NCI-H82 treated with DMSO at 0.1 percent for 48 hours (cell line): ENCODE data around the gene SCAMP5.

Source experiments
- DNase-seq: peaks from one replicate; lab custom pipeline; 2025; ENCODE audit not compliant: unreplicated experiment; lab: John Stamatoyannopoulos, UW

Gene SCAMP5

GRCh38 chr15:75044258-75044878, 49.0 kb downstream of the SCAMP5 start:
- no peak for DNase-seq

DNA sequence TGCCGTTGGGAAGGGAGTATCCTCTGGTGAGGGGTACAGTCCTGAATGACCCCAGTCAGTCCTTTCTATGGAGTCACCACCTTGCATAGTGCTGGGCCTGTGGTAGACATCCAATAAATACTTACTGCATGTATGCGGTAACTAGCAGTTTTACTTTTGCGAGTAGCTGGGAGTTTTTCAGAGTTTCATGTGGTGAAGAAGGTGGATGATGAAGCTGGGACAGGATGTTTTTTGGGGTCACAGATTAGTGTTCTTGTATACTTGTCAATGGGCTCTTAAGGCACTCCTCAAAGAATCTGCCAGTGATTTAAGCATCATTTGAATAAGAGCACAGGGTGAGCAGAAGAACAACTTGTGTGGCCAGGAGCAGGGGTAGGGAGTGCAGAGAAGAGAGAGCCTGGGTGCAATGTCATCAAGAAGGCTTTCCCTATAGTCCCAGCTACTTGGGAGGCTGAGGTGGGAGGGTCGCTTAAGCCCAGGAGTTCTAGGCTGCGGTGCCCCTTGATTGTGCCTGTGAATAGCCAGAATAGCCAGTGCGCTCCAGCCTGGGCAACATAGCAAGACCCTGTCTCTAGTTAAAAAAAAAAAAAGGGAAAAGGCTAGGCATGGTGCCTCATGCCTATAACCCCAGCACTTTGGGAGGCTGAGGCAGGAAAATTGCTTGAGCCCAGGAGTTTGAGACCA, 50.1 kb downstream of the SCAMP5 start:
- no peak for DNase-seq

DNA sequence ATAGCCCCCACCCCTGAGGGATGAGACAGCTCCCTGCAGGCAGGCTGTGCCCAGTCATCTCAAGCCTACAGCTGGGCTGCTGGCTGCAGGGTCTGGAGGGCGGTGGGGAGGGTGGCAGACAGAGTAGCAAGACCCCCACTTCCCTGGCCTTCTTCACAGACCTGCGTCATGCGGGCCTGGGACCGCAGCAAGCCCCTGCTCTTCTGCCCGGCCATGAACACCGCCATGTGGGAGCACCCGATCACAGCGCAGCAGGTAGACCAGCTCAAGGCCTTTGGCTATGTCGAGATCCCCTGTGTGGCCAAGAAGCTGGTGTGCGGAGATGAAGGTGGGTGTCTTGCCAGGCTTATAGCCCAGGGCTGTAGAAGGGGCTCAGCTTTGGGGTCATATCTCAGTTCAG, 53.0 kb downstream of the SCAMP5 start:
- no peak for DNase-seq

DNA sequence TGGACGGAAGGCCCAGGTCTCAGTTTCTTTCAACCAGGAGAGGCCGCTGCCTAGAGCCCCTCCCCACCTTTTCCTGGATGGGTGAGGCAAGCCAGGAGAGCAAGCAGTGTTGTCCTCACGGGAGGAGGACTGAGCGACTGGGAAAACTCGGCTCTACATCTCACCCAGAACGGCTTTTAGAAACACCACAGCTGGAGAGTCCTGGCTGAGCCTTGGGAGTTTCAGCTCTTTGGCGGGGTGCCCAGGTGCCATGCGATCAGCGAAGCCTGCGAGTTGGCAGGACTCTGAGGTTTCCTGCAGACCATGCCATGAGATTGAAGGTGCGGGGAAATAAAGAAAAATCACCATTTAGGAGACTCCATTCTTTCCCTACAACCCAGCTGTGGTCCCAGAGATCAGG, 54.0 kb downstream of the SCAMP5 start:
- no peak for DNase-seq

- no peak for DNase-seq
These were observed 54.9 kb downstream of the SCAMP5 start for GRCh38 chr15:75050283-75050682.

DNA sequence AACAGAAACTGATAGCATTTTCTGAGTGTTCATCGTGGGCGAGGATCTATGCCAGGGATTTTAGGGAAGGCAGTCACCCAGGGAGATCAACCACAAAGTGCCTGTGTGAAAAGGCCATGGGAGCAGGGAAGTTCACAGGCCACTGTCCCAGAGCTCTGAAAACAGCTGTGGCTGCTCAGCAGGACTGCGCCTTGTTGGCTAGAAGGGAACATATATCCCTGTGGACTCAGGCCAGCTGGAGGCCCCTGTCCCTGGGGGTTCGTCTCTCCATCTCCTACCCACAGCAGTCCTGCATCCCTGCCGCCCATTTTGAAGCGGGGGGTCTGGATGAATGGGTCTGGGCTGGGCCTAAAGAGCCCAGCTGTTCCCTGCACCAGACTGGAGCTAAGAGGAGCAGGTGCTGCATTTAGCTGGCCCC, 55.8 kb downstream of the SCAMP5 start:
- peak; percentile 10 for DNase-seq

- DNase-seq, result no peak
These were observed 56.3 kb downstream of the SCAMP5 start for GRCh38 chr15:75051711-75052110.

DNA sequence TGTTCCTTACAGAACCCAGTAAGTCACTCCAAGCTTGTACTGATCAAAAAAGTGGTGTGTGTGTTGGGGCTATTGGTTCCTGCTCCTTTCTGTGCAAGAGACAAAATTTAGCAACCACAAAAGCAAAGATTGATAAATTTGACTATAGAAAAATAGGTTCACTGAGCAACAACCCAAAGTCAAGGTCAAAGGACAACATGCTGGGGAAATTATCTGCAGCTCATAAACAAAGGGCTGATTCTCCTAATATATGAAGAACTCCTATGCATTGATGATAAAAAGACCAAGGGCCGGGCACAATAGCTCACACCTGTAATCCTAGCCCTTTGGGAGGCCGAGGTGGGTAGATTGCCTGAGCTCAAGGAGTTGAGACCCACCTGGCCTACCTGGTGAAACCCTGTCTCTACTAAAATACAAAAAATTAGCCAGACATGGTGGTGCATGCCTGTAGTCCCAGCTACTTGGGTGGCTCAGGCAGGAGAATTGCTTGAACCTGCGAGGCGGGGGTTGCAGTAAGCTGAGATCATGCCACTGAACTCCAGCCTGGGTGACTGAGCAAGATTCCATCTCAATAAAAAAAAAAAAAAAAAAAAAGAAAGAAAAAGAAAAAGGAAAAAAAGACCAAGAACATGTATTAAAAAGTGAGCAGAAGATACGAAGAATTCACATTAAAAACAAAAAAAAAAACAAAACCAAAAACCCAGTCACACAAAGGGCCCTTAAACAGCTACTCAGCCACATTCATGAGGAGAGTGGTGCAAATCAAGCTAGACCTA, 57.8 kb downstream of the SCAMP5 start:
- DNase-seq, result no peak

DNA sequence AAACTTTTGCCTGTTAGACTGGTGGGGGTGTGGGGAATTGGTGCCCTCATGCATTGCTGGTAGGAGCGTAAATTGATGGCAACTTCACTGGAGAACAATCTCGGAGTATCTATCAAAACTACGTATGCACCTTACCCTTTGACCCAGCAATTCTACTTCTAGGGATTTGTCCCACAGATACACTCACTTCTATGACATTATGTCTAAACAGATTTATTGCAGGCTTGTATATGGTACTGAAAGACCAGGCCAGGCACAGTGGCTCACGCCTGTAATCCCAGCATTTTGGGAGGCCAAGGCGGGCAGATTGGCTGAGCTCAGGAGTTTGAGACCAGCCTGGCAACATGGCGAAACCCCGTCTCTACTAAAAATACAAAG, 58.4 kb downstream of the SCAMP5 start:
- DNase-seq, result no peak

DNA sequence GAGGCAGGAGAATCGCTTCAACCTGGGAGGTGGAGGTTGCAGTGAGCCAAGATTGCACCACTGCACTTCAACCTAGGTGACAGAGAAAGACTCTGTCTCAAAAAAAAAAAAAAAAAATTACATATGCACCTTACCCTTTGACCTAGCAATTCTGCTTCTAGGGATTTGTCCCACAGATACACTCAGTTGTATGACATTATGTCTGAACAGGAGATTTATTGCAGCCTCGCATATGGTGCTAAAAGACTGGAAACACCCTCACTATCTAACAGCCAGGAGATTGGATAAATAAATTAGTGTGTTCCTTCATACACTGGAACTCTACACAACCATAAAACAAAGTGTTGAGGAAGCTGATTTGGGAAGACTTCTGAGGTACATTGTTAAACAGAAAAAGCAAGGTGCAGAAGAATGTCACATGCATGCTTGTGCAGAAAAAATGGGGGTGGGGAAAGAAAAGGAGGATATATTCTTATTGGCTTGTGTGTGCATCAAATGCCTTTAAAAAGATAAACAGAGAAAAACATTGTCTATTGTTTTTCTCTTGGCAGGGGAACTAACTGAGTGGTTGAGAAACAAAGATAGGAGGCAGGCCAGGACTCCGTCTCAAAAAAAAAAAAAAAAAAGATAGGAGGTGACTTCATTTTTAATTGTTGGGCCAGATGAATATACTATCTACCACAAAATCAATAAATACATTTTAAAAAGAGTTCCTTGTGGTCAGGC, 59.0 kb downstream of the SCAMP5 start:
- no peak for DNase-seq

DNA sequence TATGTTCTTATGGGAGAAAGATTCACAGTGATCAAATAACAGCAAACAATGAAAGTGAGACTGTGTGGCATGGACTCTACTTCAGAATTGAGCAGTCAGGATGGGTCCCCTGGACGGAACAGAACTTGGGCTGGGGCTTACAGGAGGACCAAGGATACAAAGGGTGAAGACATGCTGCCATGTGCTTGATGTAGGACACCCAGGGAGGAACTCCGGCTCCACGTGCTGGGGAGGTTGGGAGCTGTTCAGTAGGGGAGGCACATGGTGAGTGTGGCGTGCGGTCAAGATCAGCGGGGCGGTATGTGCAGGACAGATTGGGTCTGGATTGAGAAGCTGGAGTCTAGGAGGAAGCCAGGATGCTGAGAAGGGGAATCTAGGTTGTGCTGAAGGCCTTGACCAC, 60.7 kb downstream of the SCAMP5 start:
- DNase-seq, result no peak

DNA sequence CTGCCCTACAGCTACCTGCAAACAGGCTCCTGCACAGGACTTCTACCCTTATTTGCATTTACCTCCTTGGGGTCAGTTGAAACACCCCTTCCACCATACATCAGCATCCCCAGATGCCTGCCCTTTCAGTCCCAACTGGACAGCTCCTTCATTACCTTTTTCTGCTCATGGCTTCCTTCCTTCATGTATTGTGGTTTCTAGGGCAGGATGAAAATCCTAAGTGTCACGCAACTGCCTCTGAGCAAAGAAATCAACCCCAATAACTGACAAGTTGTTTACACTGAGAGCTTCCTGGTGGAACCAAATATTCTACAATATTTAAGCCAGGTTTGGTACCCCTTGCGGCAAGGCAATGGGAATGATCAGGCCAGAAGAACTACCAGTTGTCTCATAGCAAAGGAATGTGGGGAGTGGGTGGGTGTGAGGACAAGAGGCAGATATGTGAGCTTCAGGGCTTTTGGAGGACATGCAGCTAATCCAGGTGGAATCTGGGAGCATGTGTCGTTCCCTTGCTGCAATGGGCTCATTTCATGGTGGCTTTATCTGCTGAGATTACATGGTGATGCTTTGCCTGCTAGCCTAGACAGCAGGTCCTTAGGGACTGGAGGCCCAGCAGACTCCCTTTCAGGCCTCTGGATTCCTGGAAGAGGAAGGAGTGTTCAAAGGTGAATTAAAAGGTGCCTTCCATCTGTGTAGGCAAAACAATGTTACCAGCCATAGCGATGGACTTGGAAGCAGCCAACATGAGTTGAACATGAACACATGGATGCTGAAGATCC, 63.0 kb downstream of the SCAMP5 start:
- no peak for DNase-seq

GRCh38 chr15:75059607-75060006, 64.2 kb downstream of the SCAMP5 start:
- no peak for DNase-seq

DNA sequence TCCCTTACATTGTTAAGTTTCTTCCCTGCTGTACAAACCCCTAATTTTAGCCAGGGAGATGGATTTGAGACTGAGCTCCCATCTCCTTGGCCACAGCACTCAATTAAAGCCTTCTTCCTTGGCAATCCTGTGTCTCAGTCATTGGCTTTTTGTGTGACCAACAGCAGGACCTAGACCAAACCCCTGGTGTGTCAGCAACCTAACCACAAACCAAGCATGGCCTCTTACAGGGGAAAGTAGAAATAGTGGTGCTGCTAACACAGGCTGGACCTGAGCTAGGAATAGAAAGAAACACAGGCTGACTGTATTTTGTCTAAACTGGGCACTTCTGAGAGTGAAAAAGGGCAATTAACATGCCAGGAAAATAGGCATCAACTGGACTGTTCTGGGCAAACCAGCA, 65.9 kb downstream of the SCAMP5 start:
- no peak for DNase-seq

DNA sequence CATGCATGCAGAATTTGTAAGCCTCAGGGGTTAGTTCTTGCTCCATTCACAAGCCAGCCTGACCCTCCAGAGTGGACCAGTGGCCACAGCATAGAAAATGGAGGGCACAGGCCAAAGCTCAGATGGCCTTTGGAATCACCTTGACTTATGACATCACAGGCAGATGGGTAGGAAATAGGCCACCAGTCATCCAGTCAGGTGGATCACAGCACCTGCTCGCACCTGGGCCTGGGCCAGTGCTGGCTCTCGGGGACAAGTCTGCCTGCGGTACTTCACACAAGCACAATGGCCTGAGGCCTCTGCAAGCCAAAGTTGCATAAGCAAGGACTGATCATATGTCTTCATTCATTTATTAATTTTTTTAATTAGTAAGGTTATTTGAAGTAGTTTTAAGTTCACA, 67.3 kb downstream of the SCAMP5 start:
- no peak for DNase-seq

- no peak for DNase-seq
These were observed 68.0 kb downstream of the SCAMP5 start for GRCh38 chr15:75063338-75063737.

GRCh38 chr15:75063889-75064288, 68.5 kb downstream of the SCAMP5 start:
- DNase-seq, result no peak

- no peak for DNase-seq
These were observed 69.5 kb downstream of the SCAMP5 start for GRCh38 chr15:75064846-75065245.

- no peak for DNase-seq
These were observed 70.1 kb downstream of the SCAMP5 start for GRCh38 chr15:75065467-75065850.

GRCh38 chr15:75065851-75066509, 70.6 kb downstream of the SCAMP5 start:
- DNase-seq, result peak; percentile 25
